ENCODE measurements around the gene GGT5.
"Not testable (repeated sequence)": the region's sequence is repeated elsewhere in the genome, so short reads cannot be mapped to it uniquely, and the experiment has no call there.

The GGT5 gene

GRCh38 chr22:24210409-24210808, 34.5 kb downstream of the GGT5 start:
- not testable (repeated sequence) for H3K27ac ChIP-seq (replicated peaks); DNase-seq (ENCODE audit: low read depth in 1 of 2, low spot score in 1 of 2); H3K27me3 ChIP-seq (ENCODE audit: insufficient read depth, poor library complexity, severe bottlenecking); H3K4me3 ChIP-seq (replicated peaks; ENCODE audit: insufficient read depth, low read length)

- TF ChIP-seq REST (IDR thresholded peaks at IDR 0.05; ENCODE audit: insufficient replicate concordance, low read depth) = no peak
- no peak for TF ChIP-seq SPI1 (IDR thresholded peaks at IDR 0.05; ENCODE audit: borderline replicate concordance, low read depth)
- TF ChIP-seq GABPA (IDR thresholded peaks at IDR 0.05; ENCODE audit: low read depth) = no peak
- no peak for TF ChIP-seq POLR2AphosphoS5 (IDR thresholded peaks at IDR 0.05; ENCODE audit: low read depth)
- no peak for TF ChIP-seq CTCF (IDR thresholded peaks at IDR 0.05; ENCODE audit: insufficient read depth, low read length)
- no peak overlapping the region for H3K27ac ChIP-seq (replicated peaks)
- no peak for DNase-seq (ENCODE audit: low read depth in 1 of 2, low spot score in 1 of 2)
Observed at GRCh38 chr22:24209687-24210086, 35.2 kb downstream of the GGT5 start.

GRCh38 chr22:24209016-24209415, 35.9 kb downstream of the GGT5 start:
- Histone ChIP-seq H3K27ac (replicated peaks) (peak overlapping the region; percentile 90), H3K27me3 (ENCODE audit: insufficient read depth, poor library complexity, severe bottlenecking) (no peaks in the 10 kb centered on the region), H3K4me3 (replicated peaks; ENCODE audit: insufficient read depth, low read length) (no peak overlapping the region)
- DNase-seq (ENCODE audit: low read depth in 1 of 2, low spot score in 1 of 2) = no peak
- no peak for TF ChIP-seq GABPA (IDR thresholded peaks at IDR 0.05; ENCODE audit: low read depth)

More at GRCh38 chr22:24209687-24210086, 35.2 kb downstream of the GGT5 start:
- H3K4me3 ChIP-seq (replicated peaks; ENCODE audit: insufficient read depth, low read length) = no peak overlapping the region
- no peaks in the 10 kb centered on the region for H3K27me3 ChIP-seq (ENCODE audit: insufficient read depth, poor library complexity, severe bottlenecking)

GRCh38 chr22:24208012-24208749, 36.7 kb downstream of the GGT5 start:
- no peak overlapping the region for H3K4me3 ChIP-seq (replicated peaks; ENCODE audit: insufficient read depth, low read length)

GRCh38 chr22:24207264-24208011, 37.4 kb downstream of the GGT5 start:
- H3K27me3 ChIP-seq (ENCODE audit: insufficient read depth, poor library complexity, severe bottlenecking) = no peaks in the 10 kb centered on the region
- H3K4me3 ChIP-seq (replicated peaks; ENCODE audit: insufficient read depth, low read length) = no peak overlapping the region
- no peak for DNase-seq (ENCODE audit: low read depth in 1 of 2, low spot score in 1 of 2)
- no peak for TF ChIP-seq REST (IDR thresholded peaks at IDR 0.05; ENCODE audit: insufficient replicate concordance, low read depth)
- no peak for TF ChIP-seq SPI1 (IDR thresholded peaks at IDR 0.05; ENCODE audit: borderline replicate concordance, low read depth)
- no peak for TF ChIP-seq GABPA (IDR thresholded peaks at IDR 0.05; ENCODE audit: low read depth)
- TF ChIP-seq POLR2AphosphoS5 (IDR thresholded peaks at IDR 0.05; ENCODE audit: low read depth) = no peak
- TF ChIP-seq CTCF (IDR thresholded peaks at IDR 0.05; ENCODE audit: insufficient read depth, low read length) = no peak
- H3K27ac ChIP-seq (replicated peaks) = peak overlapping the region; percentile 90

More at GRCh38 chr22:24208012-24208749, 36.7 kb downstream of the GGT5 start:
- DNase-seq (ENCODE audit: low read depth in 1 of 2, low spot score in 1 of 2) = peak; percentile 82 to 85
- TF ChIP-seq GABPA (IDR thresholded peaks at IDR 0.05; ENCODE audit: low read depth) = no peak
- peak; percentile 93 for TF ChIP-seq SPI1 (IDR thresholded peaks at IDR 0.05; ENCODE audit: borderline replicate concordance, low read depth)
- H3K27me3 ChIP-seq (ENCODE audit: insufficient read depth, poor library complexity, severe bottlenecking) = no peaks in the 10 kb centered on the region
- peak overlapping the region; percentile 90 for H3K27ac ChIP-seq (replicated peaks)

All from HL-60 (cell line).